GM15510 (cell line): ENCODE data around the gene PPP1R3D.

Source experiments
- POLR2A ChIP-seq: IDR thresholded peaks from 3 replicates; pipeline ENCODE4 v1.6.1; 2011; ENCODE audit warnings: borderline replicate concordance; ENCODE audit not compliant: insufficient read length; ENCODE audit errors: extremely low read depth

Gene PPP1R3D

DNA sequence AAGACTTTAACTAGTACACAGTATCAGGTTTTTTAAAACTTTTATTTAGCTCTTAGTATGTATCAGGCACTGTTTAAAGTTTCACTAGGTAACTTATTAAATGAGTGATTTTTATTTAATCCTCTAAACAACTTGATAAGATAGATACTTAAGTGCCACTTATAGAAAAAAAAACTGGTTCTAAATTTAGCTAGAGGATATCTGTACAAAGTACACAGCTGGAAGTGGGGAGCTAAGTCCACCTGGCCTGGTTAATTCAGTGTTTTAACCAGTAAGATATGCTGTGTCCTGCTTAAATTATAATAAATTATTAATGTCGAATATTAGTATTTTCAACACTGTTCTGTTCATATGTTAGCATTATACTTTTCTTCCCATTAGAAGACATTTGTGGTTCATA lies 44.2 kb downstream of the PPP1R3D start:
- no peak for TF ChIP-seq POLR2A

DNA sequence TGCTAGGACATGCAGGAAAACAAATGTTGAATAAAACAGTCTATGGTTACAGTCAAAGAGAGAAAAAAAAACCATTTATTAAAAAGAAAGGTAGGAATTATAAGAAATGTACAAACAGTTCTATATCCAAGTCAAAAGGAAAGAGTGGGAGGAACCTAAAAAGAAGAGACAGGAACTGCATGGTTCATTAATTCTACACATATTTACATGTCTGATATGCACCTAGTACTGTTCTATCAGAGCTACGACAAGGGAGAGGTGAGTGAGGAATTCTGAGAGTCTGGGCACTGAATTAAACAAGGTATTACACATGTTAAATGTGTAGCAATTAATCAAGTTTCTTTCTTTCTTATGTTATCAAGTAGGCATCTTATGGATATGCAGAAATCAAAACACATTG lies 48.5 kb downstream of the PPP1R3D start:
- TF ChIP-seq POLR2A = no peak

DNA sequence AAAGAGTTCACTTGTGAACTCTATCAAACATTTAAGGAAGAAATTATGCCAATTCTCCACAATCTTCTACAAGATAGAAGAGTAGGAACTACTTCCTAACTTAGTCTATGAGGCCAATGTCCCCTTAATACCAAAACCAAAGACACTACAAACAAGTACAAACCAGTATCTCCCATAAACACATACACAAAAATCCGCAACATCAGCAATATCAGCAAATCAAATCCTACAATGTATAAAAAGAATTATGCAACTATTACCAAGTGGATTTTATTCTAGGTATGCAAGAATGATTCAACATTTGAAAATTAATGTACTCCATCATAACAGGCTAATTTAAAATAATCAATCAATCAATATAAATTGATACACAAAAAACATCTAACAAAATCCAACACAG lies 52.1 kb downstream of the PPP1R3D start:
- no peak for TF ChIP-seq POLR2A
